Endothelial cell of hepatic sinusoid (primary cell): ENCODE results near the gene ACOT7.
"Not testable (repeated sequence)": the region's sequence is repeated elsewhere in the genome, so short reads cannot be mapped to it uniquely, and the experiment has no call there.

ENCODE experiments used
- in situ Hi-C: cut with HindIII; loops from 2 replicates; pipeline ENCODE4 v1.10.0; 2017; ENCODE audit warnings: low sequenced_read_pairs

Gene ACOT7

GRCh38 chr1:6401673-6402072 is 8.1 kb upstream of the ACOT7 start:
- in situ Hi-C loops: no loop called here

DNA sequence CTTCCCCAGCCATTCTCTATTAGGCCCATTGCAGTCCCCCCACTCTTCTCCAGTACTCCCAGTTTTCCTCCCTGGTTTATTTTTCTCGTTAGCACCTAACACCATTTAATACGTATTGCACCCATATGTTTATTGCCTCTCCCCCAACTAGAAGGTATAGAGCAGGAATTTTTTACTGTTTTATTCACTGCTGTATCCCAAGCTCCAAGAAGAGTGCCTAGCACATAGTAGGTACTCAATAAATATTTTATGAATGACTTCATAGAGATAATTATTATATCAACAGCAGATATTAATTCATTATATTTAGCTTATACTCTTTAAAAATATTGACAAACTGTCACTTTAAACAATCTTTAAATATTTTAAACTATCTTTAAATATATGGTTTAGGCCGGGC is 5.7 kb upstream of the ACOT7 start:
- in situ Hi-C loops: no loop called here

DNA sequence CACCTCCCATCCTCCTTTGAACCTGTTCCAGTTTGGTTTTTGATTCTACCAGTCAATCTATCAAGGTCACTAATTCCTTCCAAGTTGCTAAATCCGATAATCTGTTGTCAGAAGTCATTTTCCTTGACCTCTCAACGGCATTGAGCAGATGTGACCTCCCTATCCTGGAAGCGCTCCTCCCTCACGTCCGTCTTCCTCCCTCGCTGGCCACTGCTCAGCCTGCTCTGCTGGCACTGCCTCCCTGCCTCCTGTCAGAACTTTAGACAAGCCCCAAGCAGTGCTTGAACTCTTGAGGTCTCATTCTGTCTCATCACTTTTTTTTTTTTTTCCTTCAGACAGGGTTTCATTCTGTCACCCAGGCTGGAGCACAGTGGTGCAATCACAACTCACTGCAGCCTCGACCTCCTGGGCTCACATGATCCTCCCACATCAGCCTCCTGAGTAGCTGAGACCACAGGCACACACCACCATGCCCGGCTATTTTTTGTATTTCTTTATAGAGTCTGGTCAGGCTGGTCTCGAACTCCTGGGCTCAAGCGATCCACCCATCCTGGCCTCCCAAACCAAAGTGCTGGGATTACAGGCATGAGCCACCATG is 4.4 kb upstream of the ACOT7 start:
- in situ Hi-C loops: no loop called here

- in situ Hi-C loops: no loop called here
These were observed 3.4 kb upstream of the ACOT7 start for GRCh38 chr1:6396998-6397397.

GRCh38 chr1:6395781-6396244 is 2.2 kb upstream of the ACOT7 start:
- in situ Hi-C loops: not testable (repeated sequence)

- in situ Hi-C loops: not testable (repeated sequence)
These were observed 1.6 kb upstream of the ACOT7 start for GRCh38 chr1:6395130-6395529.

DNA sequence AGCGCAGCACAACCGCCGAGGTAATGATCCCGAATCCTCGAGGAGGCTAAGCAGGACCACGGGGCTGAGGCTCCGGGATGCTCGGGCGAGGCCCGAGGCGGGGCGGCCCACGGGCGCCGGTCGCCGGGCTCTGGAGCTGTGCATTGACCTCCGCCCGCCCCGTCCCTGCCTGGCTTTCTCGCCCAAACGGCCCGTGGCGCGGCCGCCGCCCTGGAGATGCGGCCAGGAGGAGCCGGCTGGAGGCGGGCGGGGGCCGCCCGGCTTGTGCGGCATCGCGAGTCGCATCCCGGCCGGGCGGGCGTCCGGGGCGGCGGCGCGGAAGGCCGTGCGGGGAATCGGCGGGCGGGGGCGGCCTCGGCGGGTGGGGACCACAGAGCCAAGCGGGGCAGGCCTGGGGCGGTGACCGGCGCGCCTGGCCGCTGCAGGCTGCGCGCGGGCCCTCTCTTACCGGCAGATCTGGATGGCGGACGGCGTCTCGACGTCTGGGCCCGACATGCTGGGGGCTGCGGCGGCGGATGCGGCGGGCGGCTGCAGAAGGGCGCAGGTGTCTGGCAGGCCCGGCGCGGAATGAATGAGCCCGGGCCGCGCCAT is 663 bp downstream of the ACOT7 start:
- in situ Hi-C loops: no loop called here

GRCh38 chr1:6391951-6392808 is 1.4 kb downstream of the ACOT7 start:
- in situ Hi-C loops: no loop called here

- in situ Hi-C loops: no loop called here
These were observed 3.6 kb downstream of the ACOT7 start for GRCh38 chr1:6389971-6390370.

DNA sequence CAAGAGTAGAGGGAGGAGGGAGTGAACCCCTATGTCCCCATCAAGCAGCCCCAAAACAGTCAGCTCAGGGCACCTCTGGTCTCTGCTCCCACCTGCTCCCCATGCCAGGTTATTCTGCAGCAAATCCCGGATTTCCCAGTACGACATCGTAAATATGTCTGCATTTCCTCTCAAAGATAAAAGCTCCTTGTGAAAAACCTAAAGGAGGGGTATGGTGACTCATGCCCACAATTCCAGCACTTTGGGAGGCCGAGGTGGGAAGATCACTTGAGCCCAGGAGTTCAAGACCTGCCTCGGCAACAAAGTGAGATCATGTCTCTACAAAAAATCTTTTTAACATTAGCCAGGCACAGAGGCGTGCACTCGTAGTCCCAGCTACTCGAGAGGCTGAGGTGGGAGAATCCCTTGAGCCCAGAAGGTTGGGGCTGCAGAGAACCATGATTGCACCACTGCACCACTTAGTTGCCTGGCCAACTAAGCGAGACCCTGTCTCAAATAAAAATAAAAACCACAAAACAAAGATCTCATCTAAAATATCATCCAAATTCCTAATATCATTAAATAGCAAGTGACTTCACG is 7.1 kb downstream of the ACOT7 start:
- in situ Hi-C loops: no loop called here

DNA sequence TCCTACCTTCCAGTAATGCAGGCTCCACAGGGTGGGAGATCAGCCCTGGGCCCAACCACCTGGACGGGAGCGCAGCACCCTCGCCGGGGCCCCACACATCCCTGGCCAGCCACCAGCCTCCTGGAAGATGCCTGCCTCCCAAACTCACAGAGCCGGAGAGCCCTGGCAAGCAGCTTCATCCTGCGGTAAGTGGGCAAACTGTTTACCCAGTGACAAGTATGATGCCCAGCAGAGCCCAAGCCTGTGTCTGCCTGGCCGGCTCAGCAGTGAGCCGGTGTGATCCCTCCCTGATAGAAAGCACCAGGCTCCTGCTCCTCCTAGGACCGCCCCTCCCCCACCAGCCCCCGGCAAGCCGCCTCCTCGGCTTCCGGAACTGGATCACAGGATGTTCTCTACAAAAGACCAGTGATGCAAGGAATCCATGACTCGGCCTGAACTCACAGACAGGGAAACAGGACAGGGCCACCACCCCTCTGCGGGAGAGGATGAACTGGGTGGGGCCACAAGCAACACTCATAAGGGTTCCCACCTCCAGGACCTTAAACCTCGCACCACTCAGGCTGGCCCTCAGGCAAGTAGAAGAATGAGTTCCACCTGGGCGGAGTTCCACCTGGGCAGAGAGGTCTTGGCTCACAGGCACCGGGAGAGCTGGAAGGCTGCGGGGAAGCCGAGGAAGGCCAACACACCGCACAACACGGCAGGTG is 7.9 kb downstream of the ACOT7 start:
- in situ Hi-C loops: no loop called here

GRCh38 chr1:6384962-6385361 is 8.6 kb downstream of the ACOT7 start:
- in situ Hi-C loops: no loop called here

DNA sequence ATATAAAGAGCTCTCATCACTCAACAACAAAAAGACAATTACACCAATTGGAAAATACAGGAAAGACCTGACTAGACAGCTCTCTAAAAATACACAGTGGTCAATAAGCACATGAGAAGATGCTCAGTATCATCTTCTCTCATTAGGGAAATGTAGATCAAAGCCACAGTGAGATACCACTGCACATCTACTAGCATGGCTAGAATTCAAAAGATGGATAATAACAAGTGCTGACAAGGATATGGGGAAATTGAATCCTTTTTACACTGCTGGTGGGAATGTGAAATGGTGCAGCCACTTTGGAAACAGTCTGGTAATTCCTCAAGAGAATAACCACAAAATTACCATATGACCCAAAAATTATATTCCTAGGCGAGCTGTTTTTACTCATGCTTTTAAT is 9.4 kb downstream of the ACOT7 start:
- in situ Hi-C loops: no loop called here

GRCh38 chr1:6380037-6380436 is 13.5 kb downstream of the ACOT7 start:
- in situ Hi-C loops: no loop called here

DNA sequence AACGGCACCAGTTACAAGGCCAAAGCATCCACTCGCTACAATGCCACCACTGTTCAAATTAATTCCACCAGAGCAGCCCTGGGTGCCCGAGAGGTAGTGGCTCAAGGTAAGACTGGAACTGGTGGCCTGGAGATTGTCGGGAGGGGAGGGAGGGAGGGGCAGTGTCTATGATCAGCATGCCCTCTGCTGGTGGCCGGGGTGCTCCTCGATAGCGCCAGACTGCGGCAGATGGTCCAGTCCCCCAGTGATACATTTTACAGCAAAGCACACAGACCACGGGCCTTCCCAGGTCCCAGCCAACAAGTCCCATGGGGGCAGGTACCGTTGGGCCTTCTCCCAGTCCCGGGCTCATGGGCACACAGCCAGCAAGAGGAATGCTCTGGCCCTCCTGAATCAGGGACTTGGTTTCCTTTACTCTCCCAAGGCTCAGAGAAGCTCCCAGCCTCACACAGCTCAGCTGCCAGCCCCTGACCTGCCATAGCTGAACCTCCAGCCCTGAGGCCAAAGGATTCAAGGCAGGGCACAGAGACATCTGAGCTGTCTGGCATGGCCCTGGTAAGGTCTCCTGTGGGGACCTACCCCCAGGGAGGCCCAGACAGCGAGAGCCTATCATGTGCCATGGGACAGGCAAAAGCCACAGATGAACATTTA is 15.3 kb downstream of the ACOT7 start:
- in situ Hi-C loops: no loop called here

DNA sequence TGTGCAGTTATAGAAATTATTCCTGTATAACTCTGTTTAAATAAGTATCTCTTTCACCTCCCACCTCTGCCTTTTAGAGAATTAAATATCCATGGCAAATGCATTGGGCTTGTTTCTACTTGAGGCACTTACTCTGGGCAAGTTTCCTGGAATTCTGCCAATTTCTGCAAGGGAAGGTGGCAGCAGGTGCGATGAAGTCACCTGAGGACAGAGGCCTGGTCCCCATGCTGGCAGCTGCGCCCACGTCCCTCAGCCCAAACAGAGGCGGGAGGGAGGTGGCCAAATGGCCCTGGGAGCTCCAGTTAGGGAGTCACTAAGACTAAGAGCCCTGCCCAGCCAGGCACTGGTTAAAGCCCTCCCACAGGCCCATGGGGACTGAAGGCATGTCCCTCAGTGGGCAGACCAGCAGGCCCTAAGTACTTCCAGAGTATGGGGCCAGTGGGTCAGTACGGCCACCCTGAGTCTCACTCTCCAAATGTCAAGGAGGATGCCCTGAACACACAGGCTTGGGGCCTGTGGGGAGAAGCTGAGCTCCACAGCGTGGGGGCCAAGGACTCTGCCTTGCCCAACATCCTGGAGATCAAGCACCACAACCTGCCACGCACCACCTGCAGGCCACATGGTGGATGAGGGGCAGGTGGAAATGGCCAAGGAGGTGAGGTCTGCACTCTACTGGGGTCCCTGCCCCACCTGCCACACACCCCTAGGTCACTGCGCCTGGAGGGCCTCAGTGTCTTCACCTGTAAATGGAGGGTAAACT is 19.4 kb downstream of the ACOT7 start:
- in situ Hi-C loops: no loop called here

DNA sequence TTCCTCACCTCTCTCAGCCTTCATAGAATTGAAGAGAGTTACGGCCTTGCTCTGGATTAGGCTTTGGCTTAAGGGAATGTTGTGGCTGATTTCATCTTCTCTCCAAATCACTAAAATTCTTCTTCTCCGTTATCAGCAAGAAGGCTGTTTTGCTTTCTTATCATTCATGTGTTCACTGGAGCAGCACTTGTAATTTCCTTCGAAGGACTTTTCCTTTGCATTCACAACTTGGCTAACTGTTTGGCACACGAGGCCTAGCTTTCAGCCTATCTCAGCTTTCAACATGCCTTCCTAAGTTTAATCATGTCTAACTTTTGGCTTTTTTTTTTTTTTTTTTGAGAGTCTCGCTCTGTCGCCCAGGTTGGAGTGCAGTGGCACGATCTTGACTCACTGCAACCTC is 21.3 kb downstream of the ACOT7 start:
- in situ Hi-C loops: not testable (repeated sequence)

DNA sequence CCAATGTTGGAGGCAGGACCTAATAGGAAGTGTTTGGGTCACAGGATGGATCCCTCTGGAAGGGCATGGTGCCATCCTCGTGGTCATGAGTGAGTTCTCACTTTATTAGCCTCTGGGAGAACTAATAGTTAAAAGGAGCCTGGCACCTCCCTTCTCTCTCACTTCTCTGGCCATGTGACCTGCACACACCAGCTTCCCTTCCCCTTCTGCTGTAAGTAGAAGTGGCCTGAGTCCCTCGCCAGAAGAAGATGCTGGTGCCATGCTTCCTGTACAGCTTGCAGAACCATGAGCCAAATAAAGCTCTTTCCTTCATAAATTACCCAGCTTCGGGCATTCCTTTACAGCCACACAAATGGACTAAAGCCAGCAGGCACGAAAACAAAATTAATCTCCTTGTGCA is 23.6 kb downstream of the ACOT7 start:
- in situ Hi-C loops: no loop called here

GRCh38 chr1:6367381-6368012 is 26.1 kb downstream of the ACOT7 start:
- in situ Hi-C loops: loop anchor here (5.0 to 10.0 kb wide), 2 partner anchors 35 to 123 kb away; partner anchors contain the start of gene HES3
